HEK293 (cell line): Measurements from ENCODE around the gene FOXE3.

Experiments
- CTCF ChIA-PET: fragments of 350-600 bp; formaldehyde crosslinking; extraction: SDS; loops from one replicate; lab custom pipeline; 2021; ENCODE audit warnings: antibody characterized with exemption; lab: Yijun Ruan, JAX
- POLR2A ChIA-PET: fragments of 300-600 bp; formaldehyde crosslinking; extraction: SDS; loops from one replicate; lab custom pipeline; 2020; ENCODE audit warnings: antibody characterized with exemption, inconsistent platforms; lab: Yijun Ruan, JAX
- H3K27ac ChIP-seq: fragments of 200-500 bp; sonication (Bioruptor generic); 2 replicates; pipeline ENCODE4 v1.5.1; 2014; ENCODE audit warnings: low read depth, low read length, control low read depth, inconsistent platforms; ENCODE audit errors: extremely low read depth
- H3K36me3 ChIP-seq, 2 experiments: fragments of 200-500 bp in 1 of 2; sonication (Bioruptor generic) in 1 of 2; 1 replicate in 1 of 2; 2 replicates in 1 of 2; pipeline ENCODE4 v1.5.1; 2014 to 2017; ENCODE audit warnings: inconsistent platforms in 2 of 2, low read length in 2 of 2; ENCODE audit not compliant: control insufficient read depth in 2 of 2, insufficient read depth in 1 of 2
- H3K4me1 ChIP-seq: fragments of 200-500 bp; sonication (Bioruptor generic); 2 replicates; pipeline ENCODE4 v1.5.1; 2014; ENCODE audit warnings: mild to moderate bottlenecking, low read length, inconsistent platforms; ENCODE audit not compliant: control insufficient read depth, insufficient read depth
- H3K4me3 ChIP-seq: 2 replicates; pipeline ENCODE4 v1.5.1; 2011; ENCODE audit warnings: low read depth, mild to moderate bottlenecking, control low read depth, low read length, moderate library complexity
- H3K9me3 ChIP-seq: fragments of 200-500 bp; sonication (Bioruptor generic); 2 replicates; pipeline ENCODE4 v1.5.1; 2014; ENCODE audit warnings: low read depth, low read length, inconsistent platforms; ENCODE audit not compliant: control insufficient read depth, insufficient read depth
- GLI4 ChIP-seq: fragments of 450-650 bp; formaldehyde crosslinking; IDR thresholded peaks from 2 replicates; pipeline ENCODE4 v1.5.1; 2016; ENCODE audit warnings: missing biosample characterization, missing genetic modification characterization
- GLIS1 ChIP-seq: fragments of 450-650 bp; formaldehyde crosslinking; IDR thresholded peaks from 2 replicates; pipeline ENCODE4 v1.5.1; 2016; ENCODE audit warnings: missing biosample characterization, missing genetic modification characterization
- GLIS2 ChIP-seq: fragments of 450-650 bp; formaldehyde crosslinking; IDR thresholded peaks from 2 replicates; pipeline ENCODE4 v1.5.1; 2016; ENCODE audit warnings: missing biosample characterization, missing genetic modification characterization
- KLF16 ChIP-seq: fragments of 450-650 bp; formaldehyde crosslinking; IDR thresholded peaks from 2 replicates; pipeline ENCODE4 v1.5.1; 2017; ENCODE audit warnings: missing biosample characterization, missing genetic modification characterization
- RBAK ChIP-seq: fragments of 450-650 bp; formaldehyde crosslinking; IDR thresholded peaks from 2 replicates; pipeline ENCODE4 v1.5.1; 2016; ENCODE audit warnings: missing biosample characterization, missing genetic modification characterization
- SCRT1 ChIP-seq: fragments of 450-650 bp; formaldehyde crosslinking; IDR thresholded peaks from 2 replicates; pipeline ENCODE4 v1.5.1; 2016; ENCODE audit warnings: missing biosample characterization, missing genetic modification characterization, borderline replicate concordance
- SP7 ChIP-seq: fragments of 450-650 bp; formaldehyde crosslinking; IDR thresholded peaks from 2 replicates; pipeline ENCODE4 v1.5.1; 2016; ENCODE audit warnings: missing biosample characterization, missing genetic modification characterization
- ZBTB1 ChIP-seq: fragments of 450-650 bp; formaldehyde crosslinking; IDR thresholded peaks from 2 replicates; pipeline ENCODE4 v1.5.1; 2016; ENCODE audit warnings: missing biosample characterization, missing genetic modification characterization
- ZBTB8A ChIP-seq: fragments of 450-650 bp; formaldehyde crosslinking; IDR thresholded peaks from 2 replicates; pipeline ENCODE4 v1.5.1; 2016; ENCODE audit warnings: missing biosample characterization, missing genetic modification characterization
- ZEB2 ChIP-seq: fragments of 450-650 bp; formaldehyde crosslinking; IDR thresholded peaks from 2 replicates; pipeline ENCODE4 v1.5.1; 2016; ENCODE audit warnings: missing biosample characterization, missing genetic modification characterization
- ZFHX2 ChIP-seq: fragments of 450-650 bp; formaldehyde crosslinking; conservative IDR thresholded peaks from 2 replicates; pipeline ENCODE4 v1.5.1; 2016; ENCODE audit warnings: missing biosample characterization, missing genetic modification characterization
- ZFP37 ChIP-seq: fragments of 450-650 bp; formaldehyde crosslinking; IDR thresholded peaks from 2 replicates; pipeline ENCODE4 v1.5.1; 2016; ENCODE audit warnings: missing biosample characterization, missing genetic modification characterization
- ZFP41 ChIP-seq: fragments of 450-650 bp; formaldehyde crosslinking; IDR thresholded peaks from 2 replicates; pipeline ENCODE4 v1.5.1; 2016; ENCODE audit warnings: missing biosample characterization, missing genetic modification characterization, borderline replicate concordance
- ZNF114 ChIP-seq: fragments of 450-650 bp; formaldehyde crosslinking; IDR thresholded peaks from 2 replicates; pipeline ENCODE4 v1.5.0; 2017; ENCODE audit warnings: missing biosample characterization, missing genetic modification characterization
- ZNF121 ChIP-seq: fragments of 450-650 bp; formaldehyde crosslinking; IDR thresholded peaks from 2 replicates; pipeline ENCODE4 v1.5.1; 2016; ENCODE audit warnings: missing biosample characterization, missing genetic modification characterization
- ZNF169 ChIP-seq: fragments of 450-650 bp; formaldehyde crosslinking; IDR thresholded peaks from 2 replicates; pipeline ENCODE4 v1.5.1; 2016; ENCODE audit warnings: missing biosample characterization, missing genetic modification characterization
- ZNF202 ChIP-seq: fragments of 450-650 bp; formaldehyde crosslinking; IDR thresholded peaks from 2 replicates; pipeline ENCODE4 v1.5.1; 2016; ENCODE audit warnings: missing biosample characterization, missing genetic modification characterization, borderline replicate concordance
- ZNF416 ChIP-seq: fragments of 450-650 bp; formaldehyde crosslinking; IDR thresholded peaks from 2 replicates; pipeline ENCODE4 v1.5.1; 2016; ENCODE audit warnings: missing biosample characterization, missing genetic modification characterization
- ZNF433 ChIP-seq: fragments of 450-650 bp; formaldehyde crosslinking; IDR thresholded peaks from 2 replicates; pipeline ENCODE4 v1.5.1; 2016; ENCODE audit warnings: missing biosample characterization, missing genetic modification characterization, low read depth
- ZNF521 ChIP-seq: fragments of 450-650 bp; formaldehyde crosslinking; IDR thresholded peaks from 2 replicates; pipeline ENCODE4 v1.5.1; 2017; ENCODE audit warnings: missing biosample characterization, mild to moderate bottlenecking, missing genetic modification characterization
- ZNF561 ChIP-seq: fragments of 450-650 bp; IDR thresholded peaks from 2 replicates; pipeline ENCODE4 v1.5.1; 2018; ENCODE audit warnings: missing biosample characterization, missing genetic modification characterization, borderline replicate concordance
- ZNF626 ChIP-seq: fragments of 450-650 bp; sonication (Bioruptor Pico); formaldehyde crosslinking; IDR thresholded peaks from 2 replicates; pipeline ENCODE4 v1.5.1; 2018; ENCODE audit warnings: missing biosample characterization, missing genetic modification characterization, inconsistent platforms
- ZNF654 ChIP-seq: fragments of 450-650 bp; formaldehyde crosslinking; IDR thresholded peaks from 2 replicates; pipeline ENCODE4 v1.5.1; 2016; ENCODE audit warnings: low read depth, missing biosample characterization, missing genetic modification characterization
- ZNF707 ChIP-seq: fragments of 450-650 bp; formaldehyde crosslinking; IDR thresholded peaks from 2 replicates; pipeline ENCODE4 v1.5.1; 2016; ENCODE audit warnings: missing biosample characterization, missing genetic modification characterization
- ZNF791 ChIP-seq: fragments of 450-650 bp; formaldehyde crosslinking; IDR thresholded peaks from 2 replicates; pipeline ENCODE4 v1.5.1; 2016; ENCODE audit warnings: missing biosample characterization, missing genetic modification characterization
- ZNF837 ChIP-seq: fragments of 450-650 bp; formaldehyde crosslinking; IDR thresholded peaks from 2 replicates; pipeline ENCODE4 v1.5.1; 2016; ENCODE audit warnings: missing biosample characterization, missing genetic modification characterization
- ZSCAN30 ChIP-seq: fragments of 450-650 bp; IDR thresholded peaks from 2 replicates; pipeline ENCODE4 v1.5.1; 2018; ENCODE audit warnings: missing biosample characterization, mild to moderate bottlenecking, missing genetic modification characterization, moderate library complexity
- TF ChIP-seq, protein P1 (sequence below): fragments of 450-650 bp; IDR thresholded peaks from 2 replicates; pipeline ENCODE4 v1.5.1; 2018; ENCODE audit warnings: missing biosample characterization, mild to moderate bottlenecking, missing genetic modification characterization
- TF ChIP-seq, protein P2 (sequence below): fragments of 450-650 bp; formaldehyde crosslinking; IDR thresholded peaks from 2 replicates; pipeline ENCODE4 v1.5.1; 2016; ENCODE audit warnings: missing biosample characterization, missing genetic modification characterization
- TF ChIP-seq, protein P3 (sequence below): fragments of 450-650 bp; formaldehyde crosslinking; optimal IDR thresholded peaks from 2 replicates; pipeline ENCODE3; 2016; ENCODE audit warnings: missing biosample characterization, mild to moderate bottlenecking, missing genetic modification characterization

The FOXE3 gene

DNA sequence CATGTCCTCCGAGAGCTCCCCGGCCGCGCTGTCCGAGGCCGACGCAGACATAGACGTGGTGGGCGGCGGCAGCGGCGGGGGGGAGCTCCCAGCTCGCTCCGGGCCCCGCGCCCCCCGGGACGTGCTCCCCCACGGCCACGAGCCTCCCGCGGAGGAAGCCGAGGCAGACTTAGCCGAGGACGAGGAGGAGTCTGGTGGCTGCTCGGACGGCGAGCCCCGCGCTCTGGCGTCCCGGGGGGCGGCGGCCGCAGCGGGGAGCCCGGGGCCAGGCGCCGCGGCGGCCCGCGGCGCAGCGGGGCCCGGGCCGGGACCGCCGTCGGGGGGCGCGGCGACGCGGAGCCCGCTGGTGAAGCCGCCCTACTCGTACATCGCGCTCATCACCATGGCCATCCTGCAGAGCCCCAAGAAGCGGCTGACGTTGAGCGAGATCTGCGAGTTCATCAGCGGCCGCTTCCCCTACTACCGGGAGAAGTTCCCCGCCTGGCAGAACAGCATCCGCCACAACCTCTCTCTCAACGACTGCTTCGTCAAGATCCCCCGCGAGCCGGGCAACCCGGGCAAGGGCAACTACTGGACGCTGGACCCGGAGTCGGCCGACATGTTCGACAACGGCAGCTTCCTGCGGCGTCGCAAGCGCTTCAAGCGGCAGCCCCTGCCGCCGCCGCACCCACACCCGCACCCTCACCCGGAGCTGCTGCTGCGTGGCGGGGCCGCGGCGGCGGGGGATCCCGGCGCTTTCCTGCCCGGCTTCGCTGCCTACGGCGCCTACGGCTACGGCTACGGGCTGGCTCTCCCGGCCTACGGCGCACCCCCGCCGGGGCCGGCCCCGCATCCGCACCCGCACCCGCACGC is 22.3 kb downstream of the FOXE3 start:
- POLR2A ChIA-PET, result interaction anchor here (0.6 to 3.1 kb wide), 21 partner anchors 10 to 417 kb away, joined by 3 to 26 read pairs (median 4); partner anchors contain the start of genes CMPK1 and STIL
- H3K36me3 ChIP-seq, result peaks cover 0 to 28% of the 10 kb centered on the region in 2 experiments; a peak in 1 of 3 replicates
- peak overlapping the region; percentile 80 for H3K4me3 ChIP-seq
- peak overlapping the region; percentile 98 for H3K27ac ChIP-seq
- CTCF ChIA-PET, result interaction anchor here (0.5 to 9.7 kb wide), 39 partner anchors 10 to 955 kb away, joined by 3 to 120 read pairs (median 5); partner anchors contain the start of gene PDZK1IP1
- H3K4me1 ChIP-seq, result no peaks in the 10 kb centered on the region
- TF ChIP-seq GLIS2 (tag by site-specific recombination), result peak; percentile 74
- TF ChIP-seq RBAK (tag by site-specific recombination), result no peak
- no peak for TF ChIP-seq ZFP41 (tag by site-specific recombination)
- TF ChIP-seq ZNF433 (tag by site-specific recombination), result no peak
- TF ChIP-seq ZSCAN30, result 0 out of 2 replicates have a peak, but pooled peaks have one; percentile 11
- TF ChIP-seq ZNF707 (tag by site-specific recombination), result no peak
- TF ChIP-seq ZNF169, result no peak
- TF ChIP-seq ZFHX2, result peak; percentile 1; the same call in 1 of the 2 replicates
- no peak for TF ChIP-seq ZBTB1 (tag by site-specific recombination)
- no peak for TF ChIP-seq ZNF791 (tag by site-specific recombination)
- TF ChIP-seq ZNF837 (tag by site-specific recombination), result no peak
- no peak for TF ChIP-seq ZNF626 (tag by site-specific recombination)
- no peak for TF ChIP-seq ZNF654
- no peak for TF ChIP-seq ZNF416 (tag by site-specific recombination)
- TF ChIP-seq SCRT1 (tag by site-specific recombination), result no peak
- TF ChIP-seq GLIS1 (tag by site-specific recombination), result peak; percentile 95
- TF ChIP-seq, protein P1, sequence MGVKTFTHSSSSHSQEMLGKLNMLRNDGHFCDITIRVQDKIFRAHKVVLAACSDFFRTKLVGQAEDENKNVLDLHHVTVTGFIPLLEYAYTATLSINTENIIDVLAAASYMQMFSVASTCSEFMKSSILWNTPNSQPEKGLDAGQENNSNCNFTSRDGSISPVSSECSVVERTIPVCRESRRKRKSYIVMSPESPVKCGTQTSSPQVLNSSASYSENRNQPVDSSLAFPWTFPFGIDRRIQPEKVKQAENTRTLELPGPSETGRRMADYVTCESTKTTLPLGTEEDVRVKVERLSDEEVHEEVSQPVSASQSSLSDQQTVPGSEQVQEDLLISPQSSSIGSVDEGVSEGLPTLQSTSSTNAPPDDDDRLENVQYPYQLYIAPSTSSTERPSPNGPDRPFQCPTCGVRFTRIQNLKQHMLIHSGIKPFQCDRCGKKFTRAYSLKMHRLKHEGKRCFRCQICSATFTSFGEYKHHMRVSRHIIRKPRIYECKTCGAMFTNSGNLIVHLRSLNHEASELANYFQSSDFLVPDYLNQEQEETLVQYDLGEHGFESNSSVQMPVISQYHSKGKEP, result no peak
- TF ChIP-seq ZNF114 (tag by site-specific recombination), result no peak
- no peak for TF ChIP-seq ZFP37 (tag by site-specific recombination)
- no peak for TF ChIP-seq ZEB2 (tag by site-specific recombination)
- no peak for TF ChIP-seq GLI4 (tag by site-specific recombination)
- TF ChIP-seq ZNF561 (tag by site-specific recombination), result no peak
- TF ChIP-seq ZNF521, result no peak
- TF ChIP-seq ZNF202, result no peak
- no peak for TF ChIP-seq ZNF121
- TF ChIP-seq SP7 (tag by site-specific recombination), result no peak
- no peak for TF ChIP-seq ZBTB8A (tag by site-specific recombination)
- TF ChIP-seq, protein P2, sequence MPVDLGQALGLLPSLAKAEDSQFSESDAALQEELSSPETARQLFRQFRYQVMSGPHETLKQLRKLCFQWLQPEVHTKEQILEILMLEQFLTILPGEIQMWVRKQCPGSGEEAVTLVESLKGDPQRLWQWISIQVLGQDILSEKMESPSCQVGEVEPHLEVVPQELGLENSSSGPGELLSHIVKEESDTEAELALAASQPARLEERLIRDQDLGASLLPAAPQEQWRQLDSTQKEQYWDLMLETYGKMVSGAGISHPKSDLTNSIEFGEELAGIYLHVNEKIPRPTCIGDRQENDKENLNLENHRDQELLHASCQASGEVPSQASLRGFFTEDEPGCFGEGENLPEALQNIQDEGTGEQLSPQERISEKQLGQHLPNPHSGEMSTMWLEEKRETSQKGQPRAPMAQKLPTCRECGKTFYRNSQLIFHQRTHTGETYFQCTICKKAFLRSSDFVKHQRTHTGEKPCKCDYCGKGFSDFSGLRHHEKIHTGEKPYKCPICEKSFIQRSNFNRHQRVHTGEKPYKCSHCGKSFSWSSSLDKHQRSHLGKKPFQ (tag by site-specific recombination), result no peak
- no peak for TF ChIP-seq KLF16 (tag by site-specific recombination)
- TF ChIP-seq, protein P3, sequence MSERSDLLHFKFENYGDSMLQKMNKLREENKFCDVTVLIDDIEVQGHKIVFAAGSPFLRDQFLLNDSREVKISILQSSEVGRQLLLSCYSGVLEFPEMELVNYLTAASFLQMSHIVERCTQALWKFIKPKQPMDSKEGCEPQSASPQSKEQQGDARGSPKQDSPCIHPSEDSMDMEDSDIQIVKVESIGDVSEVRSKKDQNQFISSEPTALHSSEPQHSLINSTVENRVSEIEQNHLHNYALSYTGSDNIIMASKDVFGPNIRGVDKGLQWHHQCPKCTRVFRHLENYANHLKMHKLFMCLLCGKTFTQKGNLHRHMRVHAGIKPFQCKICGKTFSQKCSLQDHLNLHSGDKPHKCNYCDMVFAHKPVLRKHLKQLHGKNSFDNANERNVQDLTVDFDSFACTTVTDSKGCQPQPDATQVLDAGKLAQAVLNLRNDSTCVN (tag by site-specific recombination), result peak; percentile 85
- no peaks in the 10 kb centered on the region for H3K9me3 ChIP-seq
